NCI-H1092 treated with DMSO at 0.1 percent for 48 hours (cell line): ENCODE results near the gene PNKP.
A peak's percentile ranks its signal among the peaks of the same experiment; 100 is the strongest.

Experiments used
- DNase-seq: peaks from one replicate; lab custom pipeline; 2025; lab: John Stamatoyannopoulos, UW

The PNKP gene

GRCh38 chr19:49845414-49845813 lies 22.0 kb downstream of the PNKP start:
- no peak for DNase-seq

GRCh38 chr19:49844138-49845095 lies 23.0 kb downstream of the PNKP start:
- DNase-seq = no peak

GRCh38 chr19:49843265-49843664 lies 24.1 kb downstream of the PNKP start:
- DNase-seq = no peak

- DNase-seq = no peak
These were observed 26.6 kb downstream of the PNKP start for GRCh38 chr19:49840736-49841249.

- DNase-seq = no peak
These were observed 27.1 kb downstream of the PNKP start for GRCh38 chr19:49840321-49840720.

- no peak for DNase-seq
These were observed 27.7 kb downstream of the PNKP start for GRCh38 chr19:49839713-49840112.

GRCh38 chr19:49838885-49839588 lies 28.3 kb downstream of the PNKP start:
- no peak for DNase-seq

GRCh38 chr19:49837425-49837824 lies 30.0 kb downstream of the PNKP start:
- DNase-seq = no peak

- DNase-seq = no peak
These were observed 30.4 kb downstream of the PNKP start for GRCh38 chr19:49837009-49837310.

GRCh38 chr19:49836176-49837008 lies 31.0 kb downstream of the PNKP start:
- DNase-seq = no peak

GRCh38 chr19:49835562-49835961 lies 31.8 kb downstream of the PNKP start:
- no peak for DNase-seq

GRCh38 chr19:49833599-49833998 lies 33.8 kb downstream of the PNKP start:
- DNase-seq = no peak

- DNase-seq = no peak
These were observed 34.8 kb downstream of the PNKP start for GRCh38 chr19:49832556-49832955.

GRCh38 chr19:49831592-49831991 lies 35.8 kb downstream of the PNKP start:
- DNase-seq = no peak

GRCh38 chr19:49830766-49831165 lies 36.6 kb downstream of the PNKP start:
- DNase-seq = no peak

- no peak for DNase-seq
These were observed 37.7 kb downstream of the PNKP start for GRCh38 chr19:49829721-49830120.

GRCh38 chr19:49829200-49829599 lies 38.2 kb downstream of the PNKP start:
- DNase-seq = no peak

GRCh38 chr19:49827034-49827433 lies 40.3 kb downstream of the PNKP start:
- DNase-seq = no peak

GRCh38 chr19:49824662-49825061 lies 42.7 kb downstream of the PNKP start:
- no peak for DNase-seq

GRCh38 chr19:49823472-49823871 lies 43.9 kb downstream of the PNKP start:
- peak; percentile 74 for DNase-seq

GRCh38 chr19:49820125-49820524 lies 47.3 kb downstream of the PNKP start:
- peak; percentile 52 for DNase-seq

- peak; percentile 5 for DNase-seq
These were observed 47.8 kb downstream of the PNKP start for GRCh38 chr19:49819452-49820115.
